ENCODE results near the gene SLC6A8.
"Not testable (repeated sequence)": the region's sequence is repeated elsewhere in the genome, so short reads cannot be mapped to it uniquely, and the experiment has no call there.

The SLC6A8 gene

DNA sequence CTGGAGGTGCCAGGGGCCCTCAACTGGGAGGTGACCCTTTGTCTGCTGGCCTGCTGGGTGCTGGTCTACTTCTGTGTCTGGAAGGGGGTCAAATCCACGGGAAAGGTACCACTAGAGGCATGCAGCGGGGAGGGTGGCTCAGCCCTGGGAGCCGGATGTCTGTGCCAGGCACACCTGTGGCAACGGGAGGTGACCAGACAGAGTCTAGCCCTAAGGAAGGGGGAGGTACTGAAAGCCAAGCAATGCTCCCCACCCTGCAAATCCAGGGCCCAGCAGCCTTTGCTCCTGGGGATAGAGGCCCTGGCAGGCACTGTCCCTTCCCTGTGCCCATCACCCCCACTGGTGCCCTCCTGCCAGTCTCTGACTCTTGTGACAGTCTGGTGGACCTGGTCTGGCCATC lies 4.3 kb downstream of the SLC6A8 start:
- H3K9ac ChIP-seq, result no peak overlapping the region
- no peaks in the 10 kb centered on the region for H3K27me3 ChIP-seq (ENCODE audit: insufficient read depth, low read depth)
- H3K4me1 ChIP-seq (ENCODE audit: low read depth, poor library complexity, severe bottlenecking), result no peaks in the 10 kb centered on the region
- no peak overlapping the region for H3K27ac ChIP-seq
- H3K4me3 ChIP-seq (IDR thresholded peaks at IDR 0.05; ENCODE audit: insufficient read depth, low read depth, low read length), result no peak overlapping the region
- H3K79me2 ChIP-seq (ENCODE audit: insufficient read depth, low read depth), result no peaks in the 10 kb centered on the region
- H3K36me3 ChIP-seq (ENCODE audit: insufficient read depth), result no peaks in the 10 kb centered on the region
- no peak overlapping the region for H3K4me2 ChIP-seq
- no peak for TF ChIP-seq CTCF (conservative IDR thresholded peaks at IDR 0.05; ENCODE audit: low read depth, low read length)
- no peak overlapping the region for H2AFZ ChIP-seq (ENCODE audit: low read depth)
- H4K20me1 ChIP-seq (ENCODE audit: insufficient read depth), result no peaks in the 10 kb centered on the region

DNA sequence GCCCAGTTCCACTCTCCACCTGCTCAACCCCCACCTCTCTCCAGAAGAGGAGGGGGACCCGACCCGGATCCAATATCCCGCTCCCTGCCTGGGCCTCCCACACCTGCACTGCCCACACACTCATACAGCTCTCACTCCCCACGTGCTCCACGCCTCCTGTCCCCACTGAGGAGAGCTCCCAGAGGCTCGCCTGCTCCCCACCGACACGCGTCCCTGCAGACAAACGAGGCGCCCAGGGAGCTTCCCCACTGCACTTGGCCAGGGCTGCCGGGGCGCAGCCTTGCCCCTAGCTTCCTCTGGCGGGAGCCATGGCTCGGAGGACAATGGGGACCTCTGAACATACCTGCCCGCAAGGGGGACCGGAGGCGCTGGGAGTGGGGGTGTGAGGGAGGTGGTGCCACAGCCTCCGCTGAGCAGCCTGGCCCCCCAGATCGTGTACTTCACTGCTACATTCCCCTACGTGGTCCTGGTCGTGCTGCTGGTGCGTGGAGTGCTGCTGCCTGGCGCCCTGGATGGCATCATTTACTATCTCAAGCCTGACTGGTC lies 5.0 kb downstream of the SLC6A8 start:
- no peaks in the 10 kb centered on the region for H3K79me2 ChIP-seq (ENCODE audit: insufficient read depth, low read depth)
- H2AFZ ChIP-seq (ENCODE audit: low read depth), result no peak overlapping the region
- no peak overlapping the region for H3K9ac ChIP-seq
- H3K36me3 ChIP-seq (ENCODE audit: insufficient read depth), result no peaks in the 10 kb centered on the region
- H3K4me1 ChIP-seq (ENCODE audit: low read depth, poor library complexity, severe bottlenecking), result no peaks in the 10 kb centered on the region
- H3K27me3 ChIP-seq (ENCODE audit: insufficient read depth, low read depth), result no peaks in the 10 kb centered on the region
- H3K4me3 ChIP-seq (IDR thresholded peaks at IDR 0.05; ENCODE audit: insufficient read depth, low read depth, low read length), result no peak overlapping the region
- no peak for TF ChIP-seq CTCF (conservative IDR thresholded peaks at IDR 0.05; ENCODE audit: low read depth, low read length)
- H3K4me2 ChIP-seq, result no peak overlapping the region
- no peak overlapping the region for H3K27ac ChIP-seq
- H4K20me1 ChIP-seq (ENCODE audit: insufficient read depth), result no peaks in the 10 kb centered on the region

- Histone ChIP-seq H2AFZ (ENCODE audit: low read depth) (no peak overlapping the region), H3K4me1 (ENCODE audit: low read depth, poor library complexity, severe bottlenecking) (no peaks in the 10 kb centered on the region), H3K27me3 (ENCODE audit: insufficient read depth, low read depth) (no peaks in the 10 kb centered on the region), H3K9ac (no peak overlapping the region), H3K79me2 (ENCODE audit: insufficient read depth, low read depth) (no peaks in the 10 kb centered on the region), H3K4me3 (IDR thresholded peaks at IDR 0.05; ENCODE audit: insufficient read depth, low read depth, low read length) (no peak overlapping the region), H3K36me3 (ENCODE audit: insufficient read depth) (no peaks in the 10 kb centered on the region), H3K27ac (no peak overlapping the region), H4K20me1 (ENCODE audit: insufficient read depth) (no peaks in the 10 kb centered on the region), H3K4me2 (no peak overlapping the region)
- no peak for TF ChIP-seq CTCF (conservative IDR thresholded peaks at IDR 0.05; ENCODE audit: low read depth, low read length)
These were observed 5.7 kb downstream of the SLC6A8 start for GRCh38 chrX:153693216-153694086.

GRCh38 chrX:153694256-153694655 lies 6.5 kb downstream of the SLC6A8 start:
- not testable (repeated sequence) for H3K27me3 ChIP-seq (ENCODE audit: insufficient read depth, low read depth); H2AFZ ChIP-seq (ENCODE audit: low read depth); H3K79me2 ChIP-seq (ENCODE audit: insufficient read depth, low read depth); H3K4me3 ChIP-seq (IDR thresholded peaks at IDR 0.05; ENCODE audit: insufficient read depth, low read depth, low read length); H3K4me2 ChIP-seq; H3K9ac ChIP-seq; H3K36me3 ChIP-seq (ENCODE audit: insufficient read depth); H4K20me1 ChIP-seq (ENCODE audit: insufficient read depth); H3K27ac ChIP-seq; H3K4me1 ChIP-seq (ENCODE audit: low read depth, poor library complexity, severe bottlenecking)

GRCh38 chrX:153694687-153695270 lies 7.1 kb downstream of the SLC6A8 start:
- Histone ChIP-seq H3K36me3 (ENCODE audit: insufficient read depth) (no peaks in the 10 kb centered on the region), H3K4me2 (no peak overlapping the region), H2AFZ (ENCODE audit: low read depth) (no peak overlapping the region), H3K9ac (no peak overlapping the region), H3K27me3 (ENCODE audit: insufficient read depth, low read depth) (no peaks in the 10 kb centered on the region), H3K27ac (no peak overlapping the region), H3K4me3 (IDR thresholded peaks at IDR 0.05; ENCODE audit: insufficient read depth, low read depth, low read length) (no peak overlapping the region), H3K4me1 (ENCODE audit: low read depth, poor library complexity, severe bottlenecking) (no peaks in the 10 kb centered on the region), H4K20me1 (ENCODE audit: insufficient read depth) (no peaks in the 10 kb centered on the region), H3K79me2 (ENCODE audit: insufficient read depth, low read depth) (no peaks in the 10 kb centered on the region)
- no peak for TF ChIP-seq CTCF (conservative IDR thresholded peaks at IDR 0.05; ENCODE audit: low read depth, low read length)

Data from KMS-11 (cell line).